ENCODE data around the gene TRRAP. TPM values are rescaled to one million over a fixed set of nuclear protein-coding genes. Genes with fewer than 3 reads are reported as not detected.

The TRRAP gene
- total RNA-seq, 2 donors from 2014 or later, result 21.1 to 25.2 TPM

DNA sequence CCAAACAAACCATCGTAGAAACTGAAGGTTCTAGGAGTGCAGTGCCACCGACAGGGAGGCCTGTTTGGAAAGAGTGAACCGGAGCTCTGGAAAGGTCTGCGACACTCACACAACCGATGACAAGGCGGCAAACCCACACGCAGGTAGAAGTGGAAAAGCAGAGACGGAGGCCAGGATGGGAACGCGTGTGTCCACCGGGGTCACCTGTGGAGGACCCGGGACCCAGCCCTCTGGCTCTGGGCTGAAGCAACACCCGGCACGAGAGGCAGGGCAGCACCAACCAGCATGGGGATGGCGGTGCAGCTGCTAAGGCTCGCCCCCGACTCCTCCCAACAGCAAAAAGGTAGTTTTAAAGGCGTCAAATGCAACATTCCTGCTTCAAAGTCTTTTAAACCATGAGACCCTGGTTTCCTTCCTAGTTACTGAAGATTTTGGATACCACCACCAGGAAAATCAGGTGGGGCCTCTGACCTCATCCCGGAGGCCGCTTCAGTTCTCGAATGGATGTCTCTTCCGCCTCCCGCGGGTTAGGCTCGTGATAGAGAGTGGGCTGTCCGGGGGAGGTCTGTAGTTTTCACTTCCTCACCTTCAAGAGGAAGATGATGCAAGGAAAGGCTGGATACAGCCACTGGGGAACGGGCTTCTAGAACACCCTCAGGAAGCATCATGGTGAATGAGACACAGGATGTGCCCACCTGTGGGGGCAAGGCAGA, 150.1 kb downstream of the TRRAP start:
- no peak for DNase-seq
- H3K27me3 ChIP-seq, result no peaks in the 10 kb centered on the region
- no peak overlapping the region for H3K27ac ChIP-seq
- intact Hi-C loops (cut with DNase I), result no loop called here
- TF ChIP-seq, protein P1, sequence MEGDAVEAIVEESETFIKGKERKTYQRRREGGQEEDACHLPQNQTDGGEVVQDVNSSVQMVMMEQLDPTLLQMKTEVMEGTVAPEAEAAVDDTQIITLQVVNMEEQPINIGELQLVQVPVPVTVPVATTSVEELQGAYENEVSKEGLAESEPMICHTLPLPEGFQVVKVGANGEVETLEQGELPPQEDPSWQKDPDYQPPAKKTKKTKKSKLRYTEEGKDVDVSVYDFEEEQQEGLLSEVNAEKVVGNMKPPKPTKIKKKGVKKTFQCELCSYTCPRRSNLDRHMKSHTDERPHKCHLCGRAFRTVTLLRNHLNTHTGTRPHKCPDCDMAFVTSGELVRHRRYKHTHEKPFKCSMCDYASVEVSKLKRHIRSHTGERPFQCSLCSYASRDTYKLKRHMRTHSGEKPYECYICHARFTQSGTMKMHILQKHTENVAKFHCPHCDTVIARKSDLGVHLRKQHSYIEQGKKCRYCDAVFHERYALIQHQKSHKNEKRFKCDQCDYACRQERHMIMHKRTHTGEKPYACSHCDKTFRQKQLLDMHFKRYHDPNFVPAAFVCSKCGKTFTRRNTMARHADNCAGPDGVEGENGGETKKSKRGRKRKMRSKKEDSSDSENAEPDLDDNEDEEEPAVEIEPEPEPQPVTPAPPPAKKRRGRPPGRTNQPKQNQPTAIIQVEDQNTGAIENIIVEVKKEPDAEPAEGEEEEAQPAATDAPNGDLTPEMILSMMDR (IDR thresholded peaks at IDR 0.05), result no peak
- no peak for TF ChIP-seq POLR2A (IDR thresholded peaks at IDR 0.05)
- no peaks in the 10 kb centered on the region for H3K4me1 ChIP-seq
- peaks cover 16 to 20% of the 10 kb centered on the region in 2 donors for H3K36me3 ChIP-seq (replicated peaks in 1 of 2; ENCODE audit: insufficient read depth in 1 of 2, low read depth in 2 of 2)
- ATAC-seq, result no peak
- no peak overlapping the region for H3K4me3 ChIP-seq
- peaks cover 0 to 6% (median 0%) of the 10 kb centered on the region in 3 donors for H3K9me3 ChIP-seq
- 90 to 95% methylated on average over 23 to 27 of the region's 27 CpGs for WGBS, 2 donors

DNA sequence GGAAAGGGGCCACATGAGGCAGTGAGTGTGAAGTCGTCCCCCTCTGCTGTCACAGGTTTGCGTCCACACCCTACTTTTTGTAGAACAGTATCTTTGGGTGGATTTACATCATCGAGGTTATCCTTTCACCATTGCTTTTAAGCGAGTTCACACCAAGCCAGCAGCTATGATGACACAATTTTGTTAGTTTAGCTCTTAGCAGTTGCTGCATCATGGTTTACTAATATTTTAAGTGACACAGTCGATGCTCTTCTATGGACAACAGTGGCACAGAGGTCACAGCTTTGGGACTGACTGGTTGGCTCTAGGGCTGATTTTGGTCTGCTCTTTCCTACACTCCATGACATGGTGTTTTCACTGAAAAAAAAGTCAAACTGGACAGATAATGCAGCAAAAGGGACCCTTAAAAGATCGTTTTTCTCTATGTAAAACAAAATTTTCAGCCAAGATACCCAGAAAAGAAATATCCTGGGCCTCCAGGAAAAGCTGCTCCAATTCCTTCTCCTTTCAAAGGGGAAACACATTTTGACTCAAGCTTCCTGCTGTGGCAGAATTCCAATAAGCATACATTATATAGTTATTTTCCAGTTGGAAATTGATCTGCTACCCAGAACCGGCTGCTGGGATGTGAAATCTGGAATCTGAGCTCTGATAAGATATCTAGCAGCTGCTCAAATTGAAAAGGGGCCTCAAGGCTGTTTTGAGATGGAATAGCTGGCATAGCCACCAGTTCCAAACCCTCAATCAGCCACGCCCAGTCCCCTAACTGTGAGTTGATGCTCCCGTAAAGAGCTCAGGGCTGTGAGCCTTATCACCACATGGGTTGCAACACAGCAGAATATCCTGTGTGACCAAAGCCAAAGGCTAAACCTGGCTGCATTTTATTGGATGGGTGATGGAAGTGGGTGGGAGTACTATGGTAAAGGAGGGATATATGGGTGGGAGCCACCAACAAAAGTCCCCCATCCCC, 151.4 kb downstream of the TRRAP start:
- H3K4me1 ChIP-seq, result no peaks in the 10 kb centered on the region
- H3K27me3 ChIP-seq, result no peaks in the 10 kb centered on the region
- peak overlapping the region in 1 of 4 donors; percentile 51 for H3K27ac ChIP-seq
- no peak for ATAC-seq
- 75 to 89% methylated on average over 9 of the region's 9 CpGs for WGBS, 2 donors
- H3K9me3 ChIP-seq, result peaks cover 0 to 6% (median 0%) of the 10 kb centered on the region in 3 donors
- intact Hi-C loops (cut with DNase I), result no loop called here
- H3K36me3 ChIP-seq (replicated peaks in 1 of 2; ENCODE audit: insufficient read depth in 1 of 2, low read depth in 2 of 2), result peaks cover 16 to 28% of the 10 kb centered on the region in 2 donors
- TF ChIP-seq, protein P1 (IDR thresholded peaks at IDR 0.05), result no peak
- no peak for TF ChIP-seq POLR2A (IDR thresholded peaks at IDR 0.05)
- H3K4me3 ChIP-seq, result no peak overlapping the region
- DNase-seq, result no peak

DNA sequence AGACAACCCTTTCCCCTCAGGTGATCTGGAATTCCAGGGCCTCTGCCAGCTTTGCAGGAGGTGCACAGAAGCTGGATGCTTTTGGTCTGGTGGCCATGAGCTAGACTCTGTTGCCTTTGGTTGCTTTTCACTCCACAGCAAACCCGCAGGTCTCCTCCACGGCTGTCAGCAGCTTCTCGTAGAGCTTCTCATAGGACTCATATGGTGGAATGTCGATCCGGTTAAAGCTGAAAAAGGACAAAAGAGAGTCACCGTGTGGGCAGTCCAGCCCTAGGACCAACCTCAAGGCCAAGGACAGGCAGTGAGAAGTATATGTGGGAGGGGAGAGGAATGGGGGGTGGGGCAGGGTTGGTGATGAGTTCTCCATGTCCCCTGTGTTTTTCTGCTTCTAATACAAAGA, 152.1 kb downstream of the TRRAP start:
- peak overlapping the region in 1 of 4 donors; percentile 51 for H3K27ac ChIP-seq
- intact Hi-C loops (cut with DNase I), result no loop called here
- WGBS, 2 donors, result 92 to 97% methylated on average over 6 of the region's 6 CpGs
- H3K27me3 ChIP-seq, result no peaks in the 10 kb centered on the region
- H3K36me3 ChIP-seq (replicated peaks in 1 of 2; ENCODE audit: insufficient read depth in 1 of 2, low read depth in 2 of 2), result peaks cover 16 to 35% of the 10 kb centered on the region in 2 donors
- no peaks in the 10 kb centered on the region for H3K4me1 ChIP-seq
- TF ChIP-seq, protein P1 (IDR thresholded peaks at IDR 0.05), result no peak
- peaks cover 0 to 6% (median 0%) of the 10 kb centered on the region in 3 donors for H3K9me3 ChIP-seq
- no peak overlapping the region for H3K4me3 ChIP-seq
- ATAC-seq, result no peak
- no peak for DNase-seq

DNA sequence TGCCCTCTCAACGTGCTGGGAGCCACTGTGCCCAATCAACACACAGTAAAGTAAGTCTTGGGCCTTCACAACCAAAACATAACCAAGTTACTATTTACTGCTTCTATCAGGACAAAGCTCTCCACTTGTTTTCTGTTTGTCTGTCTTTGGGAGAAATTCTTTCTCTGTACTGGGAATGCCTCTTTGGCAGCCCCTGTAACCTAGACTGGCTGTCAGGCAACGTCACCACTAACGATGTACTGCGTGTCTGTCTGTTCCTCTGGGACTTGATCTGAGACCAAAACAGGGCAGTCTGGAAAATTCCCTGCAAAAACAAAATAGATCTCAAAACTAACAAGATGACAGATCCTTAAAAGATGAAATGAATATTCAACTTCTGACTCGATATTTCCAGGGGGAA, 152.6 kb downstream of the TRRAP start:
- intact Hi-C loops (cut with DNase I), result no loop called here
- TF ChIP-seq, protein P1 (IDR thresholded peaks at IDR 0.05), result no peak
- no peak for TF ChIP-seq POLR2A (IDR thresholded peaks at IDR 0.05)
- H3K4me3 ChIP-seq, result no peak overlapping the region
- 90 to 92% methylated on average over 5 of the region's 5 CpGs for WGBS, 2 donors
- H3K27ac ChIP-seq, result peak overlapping the region in 1 of 4 donors; percentile 51
- no peaks in the 10 kb centered on the region for H3K27me3 ChIP-seq
- peaks cover 16 to 39% of the 10 kb centered on the region in 2 donors for H3K36me3 ChIP-seq (replicated peaks in 1 of 2; ENCODE audit: insufficient read depth in 1 of 2, low read depth in 2 of 2)
- H3K9me3 ChIP-seq, result peaks cover 0 to 6% (median 0%) of the 10 kb centered on the region in 3 donors
- no peaks in the 10 kb centered on the region for H3K4me1 ChIP-seq
- DNase-seq, result peak in 1 of 4 donors; percentile 27
- peak; percentile 41 for ATAC-seq

All from body of pancreas (tissue), 4 donors.